Neural progenitor cell (in vitro differentiated cells): ENCODE measurements around the gene HSBP1L1.

Experiments
- EZH2 ChIP-seq: fragments of 200-600 bp; sonication (generic); IDR thresholded peaks from 2 replicates; pipeline ENCODE4 v1.6.1; 2017; ENCODE audit warnings: antibody characterized with exemption, mild to moderate bottlenecking, moderate library complexity
- TF ChIP-seq, protein P1 (sequence below): fragments of 200-600 bp; sonication (generic); IDR thresholded peaks from 2 replicates; pipeline ENCODE4 v1.5.1; 2017; ENCODE audit warnings: antibody characterized with exemption, mild to moderate bottlenecking

DNA sequence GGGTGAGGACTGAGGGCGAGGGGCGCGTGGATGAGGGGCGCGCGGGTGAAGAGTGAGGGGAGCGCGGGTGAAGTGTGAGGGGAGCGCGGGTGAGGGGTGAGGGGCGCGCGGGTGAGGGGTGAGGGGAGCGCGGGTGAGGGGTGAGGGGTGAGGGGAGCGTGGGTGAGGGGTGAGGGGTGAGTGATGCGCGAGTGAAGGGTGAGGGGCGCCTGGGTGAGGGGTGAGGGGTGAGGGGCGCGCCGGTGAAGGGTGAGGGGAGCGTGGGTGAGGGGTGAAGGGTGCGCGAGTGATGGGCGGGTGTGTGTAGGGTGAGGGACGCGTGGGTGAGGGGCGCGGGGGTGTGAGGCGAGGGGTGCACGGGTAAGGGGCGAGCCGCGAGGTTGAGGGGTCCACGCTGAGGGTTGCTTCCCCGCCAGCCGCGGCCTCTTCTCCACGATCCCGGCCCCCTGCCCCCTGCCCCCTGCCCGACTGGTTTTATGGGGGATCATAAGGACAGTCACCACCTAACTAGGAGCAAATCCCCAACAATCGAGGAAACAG is 11.9 kb upstream of the HSBP1L1 start:
- TF ChIP-seq EZH2 = no peak
- TF ChIP-seq, protein P1, sequence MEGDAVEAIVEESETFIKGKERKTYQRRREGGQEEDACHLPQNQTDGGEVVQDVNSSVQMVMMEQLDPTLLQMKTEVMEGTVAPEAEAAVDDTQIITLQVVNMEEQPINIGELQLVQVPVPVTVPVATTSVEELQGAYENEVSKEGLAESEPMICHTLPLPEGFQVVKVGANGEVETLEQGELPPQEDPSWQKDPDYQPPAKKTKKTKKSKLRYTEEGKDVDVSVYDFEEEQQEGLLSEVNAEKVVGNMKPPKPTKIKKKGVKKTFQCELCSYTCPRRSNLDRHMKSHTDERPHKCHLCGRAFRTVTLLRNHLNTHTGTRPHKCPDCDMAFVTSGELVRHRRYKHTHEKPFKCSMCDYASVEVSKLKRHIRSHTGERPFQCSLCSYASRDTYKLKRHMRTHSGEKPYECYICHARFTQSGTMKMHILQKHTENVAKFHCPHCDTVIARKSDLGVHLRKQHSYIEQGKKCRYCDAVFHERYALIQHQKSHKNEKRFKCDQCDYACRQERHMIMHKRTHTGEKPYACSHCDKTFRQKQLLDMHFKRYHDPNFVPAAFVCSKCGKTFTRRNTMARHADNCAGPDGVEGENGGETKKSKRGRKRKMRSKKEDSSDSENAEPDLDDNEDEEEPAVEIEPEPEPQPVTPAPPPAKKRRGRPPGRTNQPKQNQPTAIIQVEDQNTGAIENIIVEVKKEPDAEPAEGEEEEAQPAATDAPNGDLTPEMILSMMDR = no peak
